ENCODE measurements around the gene ASTN2. TPM values are rescaled to one million over a fixed set of nuclear protein-coding genes. Genes with fewer than 3 reads are reported as not detected.

ASTN2 gene
- total RNA-seq, 1 donor from 2014 or later: 2.3 TPM

GRCh38 chr9:117403403-117403811, 11.4 kb downstream of the ASTN2 start:
- intact Hi-C loops (cut with DNase I): no loop called here
- TF ChIP-seq CTCF (IDR thresholded peaks at IDR 0.05): no peak
- no peaks in the 10 kb centered on the region for H3K9me3 ChIP-seq
- no peak for DNase-seq (ENCODE audit: low spot score in 2 of 2)
- H3K4me3 ChIP-seq: no peak overlapping the region
- no peaks in the 10 kb centered on the region for H3K4me1 ChIP-seq
- H3K27ac ChIP-seq: no peak overlapping the region
- no peaks in the 10 kb centered on the region for H3K36me3 ChIP-seq
- no peaks in the 10 kb centered on the region for H3K27me3 ChIP-seq

- no peak for TF ChIP-seq CTCF (IDR thresholded peaks at IDR 0.05)
- no peaks in the 10 kb centered on the region for H3K4me1 ChIP-seq
- H3K27me3 ChIP-seq: no peaks in the 10 kb centered on the region
- H3K36me3 ChIP-seq: no peaks in the 10 kb centered on the region
- H3K4me3 ChIP-seq: no peak overlapping the region
- intact Hi-C loops (cut with DNase I): no loop called here
- no peak overlapping the region for H3K27ac ChIP-seq
- no peaks in the 10 kb centered on the region for H3K9me3 ChIP-seq
- no peak for DNase-seq (ENCODE audit: low spot score in 2 of 2)
Observed at GRCh38 chr9:117400171-117400570, 14.7 kb downstream of the ASTN2 start.

GRCh38 chr9:117395151-117395650, 19.7 kb downstream of the ASTN2 start:
- no peak for DNase-seq (ENCODE audit: low spot score in 2 of 2)
- no peaks in the 10 kb centered on the region for H3K9me3 ChIP-seq
- H3K4me1 ChIP-seq: no peaks in the 10 kb centered on the region
- H3K27ac ChIP-seq: no peak overlapping the region
- H3K27me3 ChIP-seq: no peaks in the 10 kb centered on the region
- intact Hi-C loops (cut with DNase I): no loop called here
- H3K4me3 ChIP-seq: no peak overlapping the region
- H3K36me3 ChIP-seq: no peaks in the 10 kb centered on the region
- no peak for TF ChIP-seq CTCF (IDR thresholded peaks at IDR 0.05)

GRCh38 chr9:117394655-117395054, 20.2 kb downstream of the ASTN2 start:
- no peaks in the 10 kb centered on the region for H3K27me3 ChIP-seq
- H3K27ac ChIP-seq: no peak overlapping the region
- no peak for DNase-seq (ENCODE audit: low spot score in 2 of 2)
- intact Hi-C loops (cut with DNase I): no loop called here
- no peak for TF ChIP-seq CTCF (IDR thresholded peaks at IDR 0.05)
- no peaks in the 10 kb centered on the region for H3K36me3 ChIP-seq
- no peaks in the 10 kb centered on the region for H3K4me1 ChIP-seq
- H3K4me3 ChIP-seq: no peak overlapping the region
- no peaks in the 10 kb centered on the region for H3K9me3 ChIP-seq

- Histone ChIP-seq H3K9me3 (no peaks in the 10 kb centered on the region), H3K4me3 (no peak overlapping the region), H3K27ac (no peak overlapping the region), H3K4me1 (no peaks in the 10 kb centered on the region), H3K27me3 (no peaks in the 10 kb centered on the region), H3K36me3 (no peaks in the 10 kb centered on the region)
- TF ChIP-seq CTCF (IDR thresholded peaks at IDR 0.05): no peak
- intact Hi-C loops (cut with DNase I): no loop called here
- DNase-seq (ENCODE audit: low spot score in 2 of 2): no peak
Observed at GRCh38 chr9:117392992-117393391, 21.9 kb downstream of the ASTN2 start.

- Histone ChIP-seq H3K36me3 (no peaks in the 10 kb centered on the region), H3K4me1 (no peaks in the 10 kb centered on the region), H3K4me3 (no peak overlapping the region), H3K27me3 (no peaks in the 10 kb centered on the region), H3K27ac (no peak overlapping the region), H3K9me3 (no peaks in the 10 kb centered on the region)
- no peak for DNase-seq (ENCODE audit: low spot score in 2 of 2)
- TF ChIP-seq CTCF (IDR thresholded peaks at IDR 0.05): no peak
- intact Hi-C loops (cut with DNase I): no loop called here
Observed at GRCh38 chr9:117387422-117387821, 27.4 kb downstream of the ASTN2 start.

Measured in ascending aorta (tissue), 2 donors.